Vagina (tissue), 2 donors: ENCODE measurements around the gene SLC25A28.

Experiments
- POLR2A ChIP-seq, 2 donors: fragments of 450-650 bp; IDR thresholded peaks; one replicate each; pipeline ENCODE4 v1.6.1; 2017; ENCODE audit warnings: antibody characterized with exemption in 2 of 2, mild to moderate bottlenecking in 2 of 2, moderate library complexity in 2 of 2
- TF ChIP-seq, protein P1 (sequence below), 3 experiments: fragments of 450-650 bp in 2 of 3; fragments of 200-600 bp in 1 of 3; sonication (generic) in 1 of 3; IDR thresholded peaks; one replicate each; pipeline ENCODE4 v1.5.1; 2017 to 2019; ENCODE audit warnings: antibody characterized with exemption in 3 of 3, mild to moderate bottlenecking in 2 of 3, moderate library complexity in 2 of 3

DNA sequence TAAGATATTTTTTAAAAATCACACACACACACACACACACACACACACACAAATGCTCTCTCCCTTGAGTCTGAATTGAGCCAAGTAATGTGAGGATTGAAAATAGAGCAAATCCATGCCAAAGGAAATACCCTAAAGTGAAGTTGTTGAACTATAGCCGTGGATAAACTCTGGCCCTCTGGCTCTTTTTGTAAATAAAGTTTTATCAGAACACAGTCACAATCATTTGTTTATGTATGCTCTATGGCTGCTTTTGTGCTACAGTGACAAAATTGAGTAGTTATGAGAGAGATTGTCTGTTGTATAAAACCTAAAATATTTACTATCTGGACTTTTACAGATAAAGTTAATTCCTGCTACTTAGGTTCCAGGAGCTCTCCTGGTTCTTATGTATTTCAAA lies 48.4 kb downstream of the SLC25A28 start:
- TF ChIP-seq POLR2A (IDR thresholded peaks at IDR 0.05): no peak
- TF ChIP-seq, protein P1, sequence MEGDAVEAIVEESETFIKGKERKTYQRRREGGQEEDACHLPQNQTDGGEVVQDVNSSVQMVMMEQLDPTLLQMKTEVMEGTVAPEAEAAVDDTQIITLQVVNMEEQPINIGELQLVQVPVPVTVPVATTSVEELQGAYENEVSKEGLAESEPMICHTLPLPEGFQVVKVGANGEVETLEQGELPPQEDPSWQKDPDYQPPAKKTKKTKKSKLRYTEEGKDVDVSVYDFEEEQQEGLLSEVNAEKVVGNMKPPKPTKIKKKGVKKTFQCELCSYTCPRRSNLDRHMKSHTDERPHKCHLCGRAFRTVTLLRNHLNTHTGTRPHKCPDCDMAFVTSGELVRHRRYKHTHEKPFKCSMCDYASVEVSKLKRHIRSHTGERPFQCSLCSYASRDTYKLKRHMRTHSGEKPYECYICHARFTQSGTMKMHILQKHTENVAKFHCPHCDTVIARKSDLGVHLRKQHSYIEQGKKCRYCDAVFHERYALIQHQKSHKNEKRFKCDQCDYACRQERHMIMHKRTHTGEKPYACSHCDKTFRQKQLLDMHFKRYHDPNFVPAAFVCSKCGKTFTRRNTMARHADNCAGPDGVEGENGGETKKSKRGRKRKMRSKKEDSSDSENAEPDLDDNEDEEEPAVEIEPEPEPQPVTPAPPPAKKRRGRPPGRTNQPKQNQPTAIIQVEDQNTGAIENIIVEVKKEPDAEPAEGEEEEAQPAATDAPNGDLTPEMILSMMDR (IDR thresholded peaks at IDR 0.05): no peak
